Stimulated activated CD4-positive, alpha-beta T cell treated with anti-CD3 and anti-CD28 coated beads, Interleukin-12 subunit alpha, Interleukin-12 subunit beta, amount 100 ng/mL, for 4 hours (primary cell): Measurements from ENCODE around the gene GPR179.

Experiments
- DNase-seq: peaks from one replicate; pipeline ENCODE4 v3.0.0-alpha.2; 2020

Gene GPR179

GRCh38 chr17:38345743-38346142, 2.0 kb upstream of the GPR179 start:
- DNase-seq, result no peak

DNA sequence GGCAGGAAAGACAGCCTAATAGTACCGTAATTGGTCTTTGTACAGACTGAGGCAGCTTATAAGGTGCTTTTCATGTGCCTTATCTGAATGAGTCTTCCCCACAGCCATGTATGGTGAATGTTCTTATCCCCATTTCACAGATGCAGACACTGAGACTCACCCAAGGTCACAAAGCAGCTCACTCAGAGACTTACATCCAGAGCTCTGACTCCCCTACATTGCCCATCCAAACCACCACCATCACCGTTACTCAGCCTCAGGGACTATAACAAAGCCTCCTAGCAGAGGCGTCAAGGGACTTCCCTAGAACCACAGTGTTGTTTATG, 627 bp upstream of the GPR179 start:
- no peak for DNase-seq

GRCh38 chr17:38342886-38343607, 709 bp downstream of the GPR179 start:
- no peak for DNase-seq

DNA sequence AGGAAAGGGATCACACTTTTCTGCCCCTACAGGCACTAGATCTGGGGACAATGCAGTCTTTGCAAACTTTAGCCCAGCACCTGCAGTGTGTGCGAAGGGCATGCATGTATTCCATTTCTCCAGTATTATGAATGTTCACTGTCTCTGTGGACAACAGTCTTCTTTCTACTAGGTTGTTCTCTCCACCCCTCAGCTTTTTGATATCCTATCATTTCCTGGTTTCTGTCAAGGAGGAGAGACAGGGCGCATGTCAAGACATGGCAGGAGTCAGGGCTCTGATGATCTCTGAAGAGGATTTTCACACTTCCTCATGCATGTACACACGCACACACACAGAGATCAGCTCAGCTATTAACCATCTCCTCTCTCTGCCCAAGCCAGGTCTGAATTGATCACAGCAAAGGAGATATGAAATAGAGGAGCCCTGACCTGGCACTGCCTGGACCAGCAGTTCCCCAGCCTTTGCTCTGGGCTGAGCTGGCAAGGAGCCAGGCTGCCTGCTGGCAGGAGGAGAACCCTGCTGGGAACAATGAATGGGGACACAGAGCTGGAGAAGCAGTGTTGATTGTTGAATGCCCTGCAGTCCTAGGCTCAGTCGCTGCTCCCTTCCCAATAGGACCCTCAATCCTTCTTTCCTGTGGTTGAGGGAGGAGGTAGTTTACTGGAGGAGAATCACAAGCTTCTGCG, 2.6 kb downstream of the GPR179 start:
- DNase-seq, result no peak

DNA sequence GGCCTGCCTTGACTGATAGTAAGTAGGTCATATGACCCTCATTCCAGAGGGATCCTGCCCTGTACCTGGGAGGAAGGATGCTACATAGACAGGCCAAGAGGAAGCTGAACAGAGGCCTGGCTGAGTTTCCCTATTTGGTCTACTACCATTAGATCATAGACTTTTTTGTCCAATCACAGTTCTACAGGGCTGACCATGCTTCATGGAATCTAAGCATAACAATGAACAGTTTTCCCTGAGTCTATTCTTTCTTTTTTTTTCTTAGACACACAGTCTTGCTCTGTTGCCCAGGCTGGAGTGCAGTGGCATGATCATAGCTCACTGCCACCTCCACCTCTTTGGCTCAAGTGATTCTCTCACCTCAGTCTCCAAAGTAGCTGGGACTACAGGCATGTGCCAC, 3.9 kb downstream of the GPR179 start:
- no peak for DNase-seq

DNA sequence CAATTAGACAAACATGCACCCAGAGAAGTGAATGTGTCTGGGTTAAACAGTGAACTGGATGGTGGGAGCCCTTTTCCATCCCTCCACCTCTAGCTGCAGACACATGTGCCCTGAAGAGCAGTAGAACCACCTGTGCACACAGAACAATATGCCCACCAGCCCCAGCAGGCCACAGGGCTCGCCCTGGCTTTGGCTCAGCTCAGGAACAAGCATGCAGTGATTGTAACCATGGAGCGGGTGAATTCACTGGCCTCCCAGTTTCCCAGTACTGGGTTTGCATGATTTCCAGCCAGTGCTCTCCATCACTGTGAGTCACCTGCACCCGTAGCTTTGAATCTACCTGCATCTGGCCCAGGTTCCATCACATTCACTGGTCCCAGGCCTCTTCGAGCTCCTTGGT, 5.2 kb downstream of the GPR179 start:
- DNase-seq, result no peak

- DNase-seq, result no peak
Observed at GRCh38 chr17:38338053-38338452, 5.7 kb downstream of the GPR179 start.

DNA sequence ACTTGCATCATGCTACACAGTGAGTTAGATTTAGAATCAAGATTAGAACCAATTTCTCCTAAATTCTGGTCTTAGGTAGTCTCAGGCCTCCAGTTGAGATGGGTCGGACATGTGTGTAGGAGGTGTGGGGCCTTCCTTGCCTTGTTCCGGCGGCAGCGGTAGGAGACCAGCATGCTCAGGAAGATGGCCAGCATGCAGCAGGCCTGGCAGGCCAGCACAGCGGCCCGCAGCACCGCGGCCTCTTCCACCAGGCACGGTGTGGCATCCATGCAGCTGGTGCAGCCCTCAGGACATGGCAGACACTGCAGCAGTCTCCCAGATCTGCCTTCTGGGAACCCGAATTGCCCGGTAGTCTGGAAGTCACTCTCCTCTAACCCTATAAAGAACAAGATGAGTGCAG, 6.9 kb downstream of the GPR179 start:
- DNase-seq, result no peak

GRCh38 chr17:38334480-38335364, 9.0 kb downstream of the GPR179 start:
- no peak for DNase-seq

- DNase-seq, result peak; percentile 30
Observed at GRCh38 chr17:38333635-38334295, 10.0 kb downstream of the GPR179 start.

- DNase-seq, result no peak
Observed at GRCh38 chr17:38332735-38333134, 11.0 kb downstream of the GPR179 start.

- DNase-seq, result no peak
Observed at GRCh38 chr17:38330941-38331411, 12.8 kb downstream of the GPR179 start.

DNA sequence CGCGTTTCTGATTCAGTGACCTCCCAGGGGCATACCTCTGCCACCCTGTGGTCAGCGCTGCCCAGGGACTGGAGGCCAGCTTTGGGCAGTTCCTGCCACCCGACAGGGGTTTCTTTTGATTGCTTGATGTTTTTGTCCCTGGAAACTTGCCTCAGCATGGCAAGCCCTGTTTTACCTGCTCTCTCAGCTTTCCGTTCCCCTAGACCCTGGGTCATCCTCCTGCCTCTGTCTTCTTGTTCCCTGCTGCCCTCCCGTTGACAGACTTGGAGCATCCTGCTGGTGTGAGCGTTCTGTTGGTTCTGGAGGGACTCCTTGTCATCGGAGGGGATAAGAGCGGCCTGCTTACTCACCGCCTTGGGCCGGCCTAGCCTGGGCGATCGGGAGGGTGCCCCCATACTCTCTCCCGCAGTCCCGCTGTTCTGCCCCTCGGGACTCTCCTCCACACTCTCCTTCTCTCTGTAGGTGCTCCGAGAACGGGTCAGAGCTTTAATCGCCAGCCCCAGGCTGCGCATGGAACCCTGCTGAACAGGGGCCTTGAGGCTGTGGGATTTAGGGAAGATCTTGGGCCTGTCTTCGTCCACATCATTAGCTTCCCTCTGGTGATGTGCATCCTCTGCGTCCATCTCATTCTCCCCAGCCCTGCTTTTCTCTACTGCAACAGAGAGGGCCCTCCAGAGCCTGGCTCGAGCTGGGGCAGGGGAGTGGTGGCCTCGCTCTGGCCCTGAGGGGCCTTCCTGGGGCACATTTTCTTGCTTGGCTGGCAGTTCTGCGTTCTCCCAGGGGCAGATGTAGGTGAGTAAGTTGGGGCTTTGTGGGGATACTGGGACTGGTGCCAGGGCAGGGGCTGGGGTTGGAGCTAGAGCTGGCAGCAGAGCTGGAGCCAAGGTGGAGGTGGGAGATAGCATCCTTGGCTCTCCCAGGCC, 13.7 kb downstream of the GPR179 start:
- no peak for DNase-seq

GRCh38 chr17:38329284-38329683, 14.5 kb downstream of the GPR179 start:
- DNase-seq, result no peak

GRCh38 chr17:38328620-38329019, 15.1 kb downstream of the GPR179 start:
- no peak for DNase-seq

DNA sequence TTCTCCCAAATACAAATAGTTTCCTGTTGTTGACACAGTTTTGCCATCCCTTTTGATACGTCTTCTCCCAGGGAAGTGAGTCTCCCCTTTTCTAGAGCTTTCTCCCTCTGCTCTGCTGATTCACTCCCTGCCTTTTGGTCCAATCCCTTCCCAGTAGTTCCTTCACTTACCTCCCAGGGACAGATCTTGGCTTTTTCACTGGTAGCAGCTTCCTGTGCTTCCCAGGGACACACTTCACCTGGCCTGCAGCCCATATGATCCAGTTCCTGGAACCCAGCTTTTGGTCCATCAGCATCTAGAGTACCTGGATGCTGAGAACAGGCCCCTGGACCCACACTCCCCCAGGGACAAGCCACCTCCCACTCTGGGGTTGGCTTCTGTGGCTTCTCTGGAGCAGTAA, 15.8 kb downstream of the GPR179 start:
- no peak for DNase-seq

GRCh38 chr17:38326996-38327792, 16.6 kb downstream of the GPR179 start:
- no peak for DNase-seq

DNA sequence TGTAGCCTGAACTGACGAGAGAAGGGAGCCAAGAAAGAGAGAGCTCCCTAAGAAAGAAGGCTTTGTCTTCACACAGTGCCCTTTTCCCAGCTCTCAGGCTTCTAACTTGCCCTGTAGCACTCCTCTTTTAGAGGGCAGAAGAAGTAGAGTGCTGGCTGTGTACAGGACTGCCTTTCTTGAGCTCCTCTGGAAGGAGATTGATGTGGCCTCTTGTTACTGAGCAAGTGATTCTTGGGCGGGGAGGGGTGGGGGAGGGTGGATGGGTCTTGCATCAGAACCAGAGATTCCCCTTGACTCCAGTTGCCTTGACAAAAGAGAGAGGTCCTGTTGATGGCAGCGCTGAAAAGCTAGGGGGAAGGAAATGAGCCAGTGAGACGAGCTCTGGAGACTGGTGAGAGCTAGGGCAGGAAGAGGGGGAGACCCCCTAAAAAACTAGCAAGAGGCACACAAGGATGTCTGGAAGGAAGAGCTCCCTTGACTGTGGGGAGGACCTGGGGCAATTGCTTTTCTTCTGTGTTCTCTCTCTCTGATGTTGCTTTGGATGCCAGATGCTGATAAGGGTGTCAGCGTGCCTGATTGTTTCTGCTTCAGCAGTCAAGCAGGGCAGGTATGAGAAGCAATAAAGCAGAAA, 18.4 kb downstream of the GPR179 start:
- DNase-seq, result no peak

- no peak for DNase-seq
Observed at GRCh38 chr17:38324772-38325171, 19.0 kb downstream of the GPR179 start.

- DNase-seq, result no peak
Observed at GRCh38 chr17:38324141-38324697, 19.5 kb downstream of the GPR179 start.
